Upper lobe of left lung (tissue), 6 donors: ENCODE data around the gene GRIN1. TPM values are rescaled to one million over a fixed set of nuclear protein-coding genes. Genes with fewer than 3 reads are reported as not detected.
A peak's percentile ranks its signal among the peaks of the same experiment; 100 is the strongest.

Experiments
- ATAC-seq, 2 donors: fragments of 200-7000 bp; cut with Tn5 transposase; one replicate each; pipeline ENCODE4 v1.9.1; 2022; ENCODE audit warnings: mild to moderate bottlenecking in 2 of 2, moderate library complexity in 2 of 2; ENCODE audit not compliant: low FRiP score in 2 of 2
- DNase-seq, 2 donors: peaks; one replicate each; pipeline ENCODE4 v3.0.0-alpha.2; 2019 to 2020
- H3K27ac ChIP-seq, 4 donors: fragments of 200-600 bp; sonication (generic); one replicate each; pipeline ENCODE4 v1.5.1; 2016 to 2019
- H3K27me3 ChIP-seq, 4 donors: fragments of 200-600 bp; sonication (generic); one replicate each; pipeline ENCODE4 v1.5.1; 2017 to 2019
- H3K36me3 ChIP-seq, 4 donors: fragments of 200-600 bp; sonication (generic); one replicate each; pipeline ENCODE4 v1.5.1; 2016 to 2019
- H3K4me1 ChIP-seq, 4 donors: fragments of 200-600 bp; sonication (generic); one replicate each; pipeline ENCODE4 v1.5.1; 2018 to 2019
- H3K4me3 ChIP-seq, 4 donors: fragments of 200-600 bp; sonication (generic); one replicate each; pipeline ENCODE4 v1.5.1; 2017 to 2019; ENCODE audit warnings: mild to moderate bottlenecking in 2 of 4, moderate library complexity in 1 of 4
- H3K9me3 ChIP-seq, 4 donors: fragments of 200-600 bp; sonication (generic); one replicate each; pipeline ENCODE4 v1.5.1; 2018 to 2019
- EP300 ChIP-seq, 4 donors: sonication (generic); formaldehyde crosslinking; IDR thresholded peaks; one replicate each; pipeline ENCODE4 v1.5.1; 2017; ENCODE audit warnings: antibody characterized with exemption in 4 of 4, control low read depth in 2 of 4
- POLR2A ChIP-seq, 4 donors: fragments of 450-650 bp; IDR thresholded peaks; one replicate each; pipeline ENCODE4 v1.5.1; 2016 to 2017; ENCODE audit warnings: antibody characterized with exemption in 4 of 4, mild to moderate bottlenecking in 2 of 4
- POLR2AphosphoS5 ChIP-seq, 2 donors: sonication (generic); formaldehyde crosslinking; IDR thresholded peaks; one replicate each; pipeline ENCODE4 v1.5.1; 2017; ENCODE audit warnings: antibody characterized with exemption in 2 of 2
- WGBS, 2 donors: methylation state at CpG; one replicate each; pipeline ENCODE4 v1.1.5; 2017 to 2018; 5-methylcytosine and 5-hydroxymethylcytosine counted together
- total RNA-seq, 6 donors: library from RNA; depleted of rRNA in 4 of 6; stranded (reverse); fragments of >200 nt in 4 of 6; gene quantifications; one replicate each; pipeline versions ENCODE4 v1.1.0 to v1.2.1, GENCODE V29; 2016 to 2021
- TF ChIP-seq, protein P1 (sequence below), 6 experiments: fragments of 450-650 bp in 4 of 6; fragments of 200-600 bp in 2 of 6; sonication (generic) in 2 of 6; IDR thresholded peaks; one replicate each; pipeline ENCODE4 v1.5.1; 2016 to 2019; ENCODE audit warnings: antibody characterized with exemption in 6 of 6
- donor health status: DM: no; HTN: no; CAD: no; lungs with moderate emphysema.
- donor health status: DM: no; HTN: yes; CAD: no; lungs with severe emphysema.

GRIN1 gene
- total RNA-seq, 6 donors from 2014 or later: 0.17 to 2.1 (median 0.49) TPM; not detected in 3

- H3K9me3 ChIP-seq: no peaks in the 10 kb centered on the region
- 95 to 100% methylated on average over 11 to 17 of the region's 17 CpGs for WGBS, 2 donors
- no peaks in the 10 kb centered on the region for H3K27me3 ChIP-seq
- ATAC-seq: no peak
- peaks cover 31 to 74% (median 68%) of the 10 kb centered on the region in 4 donors for H3K36me3 ChIP-seq
- TF ChIP-seq POLR2A (IDR thresholded peaks at IDR 0.05) (no peak), POLR2AphosphoS5 (IDR thresholded peaks at IDR 0.05) (no peak), EP300 (IDR thresholded peaks at IDR 0.05) (no peak)
- TF ChIP-seq, protein P1, sequence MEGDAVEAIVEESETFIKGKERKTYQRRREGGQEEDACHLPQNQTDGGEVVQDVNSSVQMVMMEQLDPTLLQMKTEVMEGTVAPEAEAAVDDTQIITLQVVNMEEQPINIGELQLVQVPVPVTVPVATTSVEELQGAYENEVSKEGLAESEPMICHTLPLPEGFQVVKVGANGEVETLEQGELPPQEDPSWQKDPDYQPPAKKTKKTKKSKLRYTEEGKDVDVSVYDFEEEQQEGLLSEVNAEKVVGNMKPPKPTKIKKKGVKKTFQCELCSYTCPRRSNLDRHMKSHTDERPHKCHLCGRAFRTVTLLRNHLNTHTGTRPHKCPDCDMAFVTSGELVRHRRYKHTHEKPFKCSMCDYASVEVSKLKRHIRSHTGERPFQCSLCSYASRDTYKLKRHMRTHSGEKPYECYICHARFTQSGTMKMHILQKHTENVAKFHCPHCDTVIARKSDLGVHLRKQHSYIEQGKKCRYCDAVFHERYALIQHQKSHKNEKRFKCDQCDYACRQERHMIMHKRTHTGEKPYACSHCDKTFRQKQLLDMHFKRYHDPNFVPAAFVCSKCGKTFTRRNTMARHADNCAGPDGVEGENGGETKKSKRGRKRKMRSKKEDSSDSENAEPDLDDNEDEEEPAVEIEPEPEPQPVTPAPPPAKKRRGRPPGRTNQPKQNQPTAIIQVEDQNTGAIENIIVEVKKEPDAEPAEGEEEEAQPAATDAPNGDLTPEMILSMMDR (IDR thresholded peaks at IDR 0.05): no peak
- peak in 1 of 2 donors; percentile 66 for DNase-seq
- no peak overlapping the region for H3K27ac ChIP-seq
- no peak overlapping the region for H3K4me3 ChIP-seq
- peaks cover 0 to 7% (median 6%) of the 10 kb centered on the region in 4 donors for H3K4me1 ChIP-seq
These were observed 40.8 kb downstream of the GRIN1 start for GRCh38 chr9:137179761-137180160.

DNA sequence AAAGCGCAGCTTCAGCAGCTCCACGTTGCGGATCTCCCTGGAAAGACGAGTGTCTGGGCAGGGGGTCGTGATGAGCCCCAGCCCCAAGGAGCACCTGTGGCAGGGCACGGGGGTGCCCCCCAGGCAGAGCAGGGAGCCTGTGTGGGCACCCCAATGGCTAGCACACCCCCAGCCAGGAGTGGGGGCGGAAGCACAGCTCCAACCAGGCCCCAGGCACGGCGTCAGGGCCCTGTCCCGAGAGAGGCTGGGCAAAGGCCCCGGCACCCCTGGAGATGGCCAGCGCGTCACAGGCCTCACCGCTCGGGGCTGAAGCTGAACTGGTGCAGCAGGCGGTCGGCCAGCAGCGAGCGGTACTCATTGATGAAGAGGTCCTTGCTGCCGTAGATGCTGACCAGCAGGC is 41.5 kb downstream of the GRIN1 start:
- Histone ChIP-seq H3K36me3 (peaks cover 31 to 81% (median 74%) of the 10 kb centered on the region in 4 donors), H3K4me3 (no peak overlapping the region), H3K27me3 (no peaks in the 10 kb centered on the region), H3K27ac (no peak overlapping the region), H3K9me3 (no peaks in the 10 kb centered on the region), H3K4me1 (peaks cover 0 to 5% (median 0%) of the 10 kb centered on the region in 4 donors)
- TF ChIP-seq EP300 (IDR thresholded peaks at IDR 0.05) (no peak), POLR2AphosphoS5 (IDR thresholded peaks at IDR 0.05) (no peak), POLR2A (IDR thresholded peaks at IDR 0.05) (no peak)
- TF ChIP-seq, protein P1 (IDR thresholded peaks at IDR 0.05): no peak
- DNase-seq (peak in 1 of 2 donors; percentile 76), ATAC-seq (no peak)
- WGBS, 2 donors: 94 to 100% methylated on average over 6 to 7 of the region's 20 CpGs

DNA sequence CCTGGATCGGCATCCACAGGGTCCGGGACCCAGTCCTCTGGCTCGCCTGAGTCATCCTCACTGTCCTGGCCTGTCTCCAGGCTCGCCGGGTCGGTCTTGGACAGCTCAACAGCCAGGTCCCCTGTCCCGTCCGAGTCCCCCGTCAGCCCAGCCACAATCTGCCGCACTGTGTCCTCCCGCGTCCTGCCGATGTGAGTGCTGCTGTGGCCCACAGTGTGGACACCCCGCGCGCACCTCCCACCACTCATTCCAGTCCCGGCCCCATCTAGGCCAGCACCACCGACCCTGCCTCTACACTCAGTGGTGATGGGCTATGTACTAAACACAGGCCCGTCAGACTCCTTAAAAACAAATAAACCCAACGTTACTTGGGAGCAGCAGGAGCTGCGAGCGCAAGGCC is 42.7 kb downstream of the GRIN1 start:
- no peaks in the 10 kb centered on the region for H3K27me3 ChIP-seq
- H3K4me3 ChIP-seq: no peak overlapping the region
- peaks cover 31 to 92% (median 84%) of the 10 kb centered on the region in 4 donors for H3K36me3 ChIP-seq
- H3K27ac ChIP-seq: no peak overlapping the region
- ATAC-seq: no peak
- 89 to 95% methylated on average over 9 to 20 of the region's 22 CpGs for WGBS, 2 donors
- no peaks in the 10 kb centered on the region for H3K9me3 ChIP-seq
- no peak for TF ChIP-seq EP300 (IDR thresholded peaks at IDR 0.05)
- TF ChIP-seq, protein P1 (IDR thresholded peaks at IDR 0.05): no peak
- no peak for TF ChIP-seq POLR2A (IDR thresholded peaks at IDR 0.05)
- TF ChIP-seq POLR2AphosphoS5 (IDR thresholded peaks at IDR 0.05): no peak
- DNase-seq: peak in 1 of 2 donors; percentile 78
- peaks cover 6 to 17% (median 8%) of the 10 kb centered on the region in 4 donors for H3K4me1 ChIP-seq

GRCh38 chr9:137182836-137183235 is 43.9 kb downstream of the GRIN1 start:
- ATAC-seq (no peak), DNase-seq (peak in 1 of 2 donors; percentile 63)
- no peak overlapping the region for H3K27ac ChIP-seq
- peaks cover 31 to 96% (median 82%) of the 10 kb centered on the region in 4 donors for H3K36me3 ChIP-seq
- TF ChIP-seq EP300 (IDR thresholded peaks at IDR 0.05) (no peak), POLR2A (IDR thresholded peaks at IDR 0.05) (no peak), POLR2AphosphoS5 (IDR thresholded peaks at IDR 0.05) (no peak)
- TF ChIP-seq, protein P1 (IDR thresholded peaks at IDR 0.05): no peak
- WGBS, 2 donors: 82 to 95% methylated on average over 5 to 16 of the region's 17 CpGs
- no peak overlapping the region for H3K4me3 ChIP-seq
- H3K4me1 ChIP-seq: peaks cover 17 to 28% (median 19%) of the 10 kb centered on the region in 4 donors
- H3K27me3 ChIP-seq: no peaks in the 10 kb centered on the region
- no peaks in the 10 kb centered on the region for H3K9me3 ChIP-seq
